Activated CD4-positive, alpha-beta T cell treated with anti-CD3 and anti-CD28 coated beads, Interleukin-2, amount 10 ng/mL, durations not matched to agents 24 days and 14 days (primary cell): ENCODE measurements around the gene NHERF1. TPM values are rescaled to one million over a fixed set of nuclear protein-coding genes. Genes with fewer than 3 reads are reported as not detected.

ENCODE experiments used
- DNase-seq: peaks from one replicate; pipeline ENCODE4 v3.0.0; 2022
- H3K27ac Mint-ChIP-seq: one replicate; pipeline ENCODE4 v1.8.0; 2022; ENCODE audit warnings: mild to moderate bottlenecking, mixed read lengths
- H3K27me3 Mint-ChIP-seq: one replicate; pipeline ENCODE4 v1.8.0; 2022; ENCODE audit warnings: mixed read lengths
- H3K36me3 Mint-ChIP-seq: one replicate; pipeline ENCODE4 v1.8.0; 2022; ENCODE audit warnings: low read depth, mild to moderate bottlenecking, mixed read lengths
- H3K4me1 Mint-ChIP-seq: one replicate; pipeline ENCODE4 v1.8.0; 2021; ENCODE audit warnings: mixed read lengths
- H3K4me3 Mint-ChIP-seq: one replicate; pipeline ENCODE4 v1.8.0; 2022; ENCODE audit warnings: mild to moderate bottlenecking, moderate library complexity, mixed read lengths
- H3K9me3 Mint-ChIP-seq: one replicate; pipeline ENCODE4 v1.8.0; 2021; ENCODE audit warnings: mixed read lengths
- intact Hi-C: fragments of 100-400 bp; cut with micrococcal nuclease; formaldehyde crosslinking; loops from one replicate; pipeline ENCODE4 v1.15.1; 2023
- total RNA-seq: library from RNA; stranded (reverse); gene quantifications from 2 replicates; pipeline ENCODE4 v1.2.3, GENCODE V29; 2022

Gene NHERF1
- total RNA-seq = 134 and 138 TPM in 2 replicates

DNA sequence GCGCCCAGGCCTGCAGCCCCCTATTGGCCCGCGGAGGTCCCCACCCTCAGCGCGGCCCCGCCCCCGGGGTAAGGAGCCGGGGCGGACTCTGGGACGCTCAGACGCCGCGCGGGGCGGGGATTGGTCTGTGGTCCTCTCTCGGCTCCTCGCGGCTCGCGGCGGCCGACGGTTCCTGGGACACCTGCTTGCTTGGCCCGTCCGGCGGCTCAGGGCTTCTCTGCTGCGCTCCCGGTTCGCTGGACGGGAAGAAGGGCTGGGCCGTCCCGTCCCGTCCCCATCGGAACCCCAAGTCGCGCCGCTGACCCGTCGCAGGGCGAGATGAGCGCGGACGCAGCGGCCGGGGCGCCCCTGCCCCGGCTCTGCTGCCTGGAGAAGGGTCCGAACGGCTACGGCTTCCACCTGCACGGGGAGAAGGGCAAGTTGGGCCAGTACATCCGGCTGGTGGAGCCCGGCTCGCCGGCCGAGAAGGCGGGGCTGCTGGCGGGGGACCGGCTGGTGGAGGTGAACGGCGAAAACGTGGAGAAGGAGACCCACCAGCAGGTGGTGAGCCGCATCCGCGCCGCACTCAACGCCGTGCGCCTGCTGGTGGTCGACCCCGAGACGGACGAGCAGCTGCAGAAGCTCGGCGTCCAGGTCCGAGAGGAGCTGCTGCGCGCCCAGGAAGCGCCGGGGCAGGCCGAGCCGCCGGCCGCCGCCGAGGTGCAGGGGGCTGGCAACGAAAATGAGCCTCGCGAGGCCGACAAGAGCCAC, at the start of gene NHERF1:
NHERF1 (plus strand) TSS at position 100 of the 750 bp plus-strand sequence; CDS start at position 319, 219 bp downstream.
- H3K4me3 Mint-ChIP-seq = peak within 1 kb of the TSS; percentile 97
- peak; percentile 99 for DNase-seq
- intact Hi-C loops = loop anchor here (1.0 to 10.0 kb wide), 4 partner anchors 10 to 464 kb away; partner anchors contain the start of gene NAT9
- H3K27ac Mint-ChIP-seq = peak within 1 kb of the TSS; percentile 93
- H3K9me3 Mint-ChIP-seq = no peaks in the 10 kb centered on the region
- H3K4me1 Mint-ChIP-seq = peaks cover 60% of the 10 kb centered on the region
- H3K27me3 Mint-ChIP-seq = no peaks in the 10 kb centered on the region
- peaks cover 33% of the 10 kb centered on the region for H3K36me3 Mint-ChIP-seq

DNA sequence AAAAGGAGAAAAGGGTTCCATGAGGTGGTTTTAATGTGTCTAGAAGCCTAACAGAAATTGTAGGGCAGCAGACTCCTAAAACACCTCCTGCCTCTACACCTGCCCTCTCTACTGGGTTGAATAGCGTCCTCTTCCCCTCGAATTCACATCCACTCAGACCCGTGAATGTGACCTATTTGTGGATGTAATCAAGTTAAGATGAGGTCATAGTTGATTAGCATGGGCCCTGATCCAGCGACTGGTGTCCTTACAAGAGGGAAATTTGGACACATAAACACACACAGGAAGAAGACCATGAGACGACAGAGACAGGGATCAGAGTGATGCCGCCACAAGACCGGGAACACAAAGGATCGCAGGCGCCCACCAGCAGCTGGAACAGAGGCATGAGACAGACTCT, 49.2 kb upstream of the NHERF1 start:
- Mint-ChIP-seq H3K27ac (no peak overlapping the region), H3K9me3 (peaks cover 3% of the 10 kb centered on the region), H3K4me1 (no peaks in the 10 kb centered on the region), H3K4me3 (no peak overlapping the region), H3K36me3 (no peaks in the 10 kb centered on the region), H3K27me3 (peaks cover 16% of the 10 kb centered on the region)
- no peak for DNase-seq
- intact Hi-C loops = no loop called here

DNA sequence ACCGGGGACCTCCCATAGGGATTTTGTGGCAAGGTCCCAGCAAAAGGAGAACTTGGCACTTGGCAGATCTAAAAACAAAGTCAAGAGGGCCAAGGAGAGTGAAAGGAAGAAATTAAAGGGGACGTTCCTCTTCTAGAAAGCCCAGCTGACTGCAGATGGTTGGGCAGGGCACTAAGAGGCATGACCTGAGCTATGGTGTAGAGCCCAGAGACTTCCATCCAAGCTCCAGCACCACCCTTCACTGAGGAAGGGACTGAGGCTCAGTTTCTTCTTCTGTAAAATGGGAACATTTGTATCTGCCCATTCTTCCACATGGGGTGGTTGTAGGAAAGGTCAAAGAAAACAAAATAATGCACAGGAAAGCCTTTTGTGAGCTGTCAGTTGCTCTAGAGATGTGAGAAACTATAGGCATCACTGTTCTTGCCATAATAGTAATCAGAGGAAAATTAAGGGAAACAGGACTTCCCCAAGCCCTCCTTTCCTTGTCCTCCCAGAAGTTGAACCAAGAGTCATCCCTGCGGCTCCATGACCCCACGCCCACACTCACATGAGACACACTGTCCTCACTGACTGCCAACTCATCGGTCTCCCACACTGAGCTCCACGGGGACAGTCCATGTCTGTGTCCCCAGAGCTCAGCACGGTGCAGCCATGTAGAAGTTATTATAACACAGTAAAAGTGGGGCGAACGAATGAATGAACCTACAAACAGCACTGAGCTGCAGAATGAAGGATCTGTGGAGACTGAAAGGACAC, 46.1 kb upstream of the NHERF1 start:
- intact Hi-C loops = no loop called here
- Mint-ChIP-seq H3K4me3 (no peak overlapping the region), H3K36me3 (no peaks in the 10 kb centered on the region), H3K9me3 (no peaks in the 10 kb centered on the region), H3K4me1 (no peaks in the 10 kb centered on the region), H3K27ac (no peak overlapping the region), H3K27me3 (peaks cover 23% of the 10 kb centered on the region)
- DNase-seq = no peak

- intact Hi-C loops = no loop called here
- Mint-ChIP-seq H3K4me1 (no peaks in the 10 kb centered on the region), H3K36me3 (no peaks in the 10 kb centered on the region), H3K9me3 (no peaks in the 10 kb centered on the region), H3K27me3 (peaks cover 19% of the 10 kb centered on the region), H3K4me3 (no peak overlapping the region), H3K27ac (no peak overlapping the region)
- no peak for DNase-seq
These were observed 45.1 kb upstream of the NHERF1 start for GRCh38 chr17:74703311-74703710.

DNA sequence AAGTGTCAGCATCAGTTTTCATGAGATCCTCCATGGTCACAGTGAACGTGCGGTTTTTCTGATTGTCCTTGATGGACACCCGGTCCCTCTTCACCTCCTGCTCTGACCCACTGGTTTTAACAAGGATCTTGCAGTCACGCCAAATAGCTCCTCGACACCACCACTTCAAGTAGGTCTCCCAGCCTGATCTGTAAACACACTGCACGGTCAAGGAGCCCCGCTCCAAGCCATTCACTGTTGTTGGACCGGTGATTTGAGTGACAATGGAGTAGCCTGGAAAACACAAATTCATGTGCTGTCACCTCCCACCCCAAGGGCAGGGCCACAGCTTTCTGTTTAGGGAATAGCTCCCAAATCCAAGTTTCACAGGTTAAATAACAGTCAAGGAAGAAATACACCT, 43.9 kb upstream of the NHERF1 start:
- Mint-ChIP-seq H3K4me1 (no peaks in the 10 kb centered on the region), H3K27me3 (peaks cover 19% of the 10 kb centered on the region), H3K36me3 (no peaks in the 10 kb centered on the region), H3K9me3 (no peaks in the 10 kb centered on the region), H3K27ac (no peak overlapping the region), H3K4me3 (no peak overlapping the region)
- DNase-seq = no peak
- intact Hi-C loops = no loop called here

DNA sequence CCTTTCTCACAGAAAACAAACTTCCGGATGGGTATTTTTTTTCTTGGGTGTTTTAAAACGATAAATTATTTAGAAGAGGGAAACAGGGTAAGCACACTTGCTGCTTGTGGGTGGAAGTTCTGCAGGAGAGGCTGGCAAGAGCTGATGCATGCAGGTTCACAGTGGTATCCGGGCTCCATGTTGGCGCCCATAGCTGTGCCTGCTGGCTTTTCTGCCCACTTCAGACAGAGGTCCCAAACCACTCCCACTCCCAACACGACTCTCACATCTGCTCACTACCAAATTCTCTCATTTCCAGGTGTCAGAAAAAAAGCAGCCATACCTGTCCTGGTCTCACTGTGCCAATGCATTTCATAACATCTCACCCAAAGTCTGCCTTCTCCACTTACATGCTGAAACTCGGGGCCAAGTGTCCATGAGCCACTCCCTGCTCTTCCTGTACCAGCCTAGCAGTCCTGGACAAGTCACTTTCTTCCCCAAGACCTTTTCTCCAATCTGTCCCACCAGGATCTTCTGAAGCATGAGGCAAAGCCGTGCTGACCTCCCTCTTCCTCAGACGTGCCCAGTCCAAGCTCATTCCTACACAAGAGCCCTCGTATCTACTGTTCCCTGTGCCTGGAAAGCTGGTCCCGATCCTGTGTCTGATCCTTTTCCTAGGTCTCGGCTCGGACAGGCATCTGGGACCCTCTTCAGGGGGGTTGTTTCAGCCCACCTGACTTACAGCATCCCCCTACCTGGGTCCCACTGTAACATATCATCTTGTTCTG, 37.2 kb upstream of the NHERF1 start:
- H3K9me3 Mint-ChIP-seq = no peaks in the 10 kb centered on the region

DNA sequence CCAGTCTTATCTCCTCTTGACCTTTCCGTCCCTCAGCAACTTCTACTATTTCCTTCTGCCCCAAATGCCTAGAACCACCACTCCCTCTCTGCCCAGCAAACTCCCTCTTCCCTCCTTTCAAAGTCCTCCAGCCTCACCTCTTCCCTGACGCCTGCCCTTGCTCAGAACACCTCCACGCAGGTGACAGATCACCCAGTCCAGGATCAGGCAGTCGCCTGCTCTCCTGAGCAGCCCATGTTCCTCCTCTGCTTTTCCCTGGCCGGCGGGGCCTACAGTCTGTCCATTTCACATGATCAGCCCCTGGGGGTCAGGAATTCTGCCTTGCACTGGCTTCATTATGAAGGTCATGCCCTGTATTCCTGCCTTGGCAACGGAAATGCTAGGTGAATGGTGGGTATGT, 36.1 kb upstream of the NHERF1 start:
- Mint-ChIP-seq H3K9me3 (no peaks in the 10 kb centered on the region), H3K27ac (no peak overlapping the region), H3K36me3 (no peaks in the 10 kb centered on the region), H3K4me1 (peaks cover 6% of the 10 kb centered on the region), H3K4me3 (no peak overlapping the region), H3K27me3 (peaks cover 36% of the 10 kb centered on the region)
- intact Hi-C loops = no loop called here
- no peak for DNase-seq

More for the DNA sequence above, 37.2 kb upstream of the NHERF1 start:
- Mint-ChIP-seq H3K4me1 (peaks cover 6% of the 10 kb centered on the region), H3K27ac (no peak overlapping the region), H3K36me3 (no peaks in the 10 kb centered on the region), H3K4me3 (no peak overlapping the region), H3K27me3 (peaks cover 33% of the 10 kb centered on the region)
- no peak for DNase-seq
- intact Hi-C loops = no loop called here

- no peaks in the 10 kb centered on the region for H3K36me3 Mint-ChIP-seq
- DNase-seq = no peak
- no peaks in the 10 kb centered on the region for H3K9me3 Mint-ChIP-seq
- intact Hi-C loops = no loop called here
- H3K27me3 Mint-ChIP-seq = peaks cover 39% of the 10 kb centered on the region
- H3K27ac Mint-ChIP-seq = no peak within 1 kb of the TSS
- H3K4me1 Mint-ChIP-seq = peaks cover 6% of the 10 kb centered on the region
- H3K4me3 Mint-ChIP-seq = no peak within 1 kb of the TSS
These were observed 35.7 kb upstream of the NHERF1 start, which contains the start of gene CD300LF for GRCh38 chr17:74712756-74713155. CD300LF (minus strand) TSS chr17:74712923; CDS start chr17:74712866, 57 bp downstream.

- no peaks in the 10 kb centered on the region for H3K36me3 Mint-ChIP-seq
- H3K27me3 Mint-ChIP-seq = peaks cover 41% of the 10 kb centered on the region
- no peak overlapping the region for H3K4me3 Mint-ChIP-seq
- no peaks in the 10 kb centered on the region for H3K9me3 Mint-ChIP-seq
- H3K27ac Mint-ChIP-seq = no peak overlapping the region
- H3K4me1 Mint-ChIP-seq = peaks cover 6% of the 10 kb centered on the region
- DNase-seq = no peak
- intact Hi-C loops = no loop called here
These were observed 35.2 kb upstream of the NHERF1 start for GRCh38 chr17:74713171-74713755.

GRCh38 chr17:74715144-74715543, 33.3 kb upstream of the NHERF1 start:
- H3K4me1 Mint-ChIP-seq = peaks cover 6% of the 10 kb centered on the region
- no peak overlapping the region for H3K27ac Mint-ChIP-seq

DNA sequence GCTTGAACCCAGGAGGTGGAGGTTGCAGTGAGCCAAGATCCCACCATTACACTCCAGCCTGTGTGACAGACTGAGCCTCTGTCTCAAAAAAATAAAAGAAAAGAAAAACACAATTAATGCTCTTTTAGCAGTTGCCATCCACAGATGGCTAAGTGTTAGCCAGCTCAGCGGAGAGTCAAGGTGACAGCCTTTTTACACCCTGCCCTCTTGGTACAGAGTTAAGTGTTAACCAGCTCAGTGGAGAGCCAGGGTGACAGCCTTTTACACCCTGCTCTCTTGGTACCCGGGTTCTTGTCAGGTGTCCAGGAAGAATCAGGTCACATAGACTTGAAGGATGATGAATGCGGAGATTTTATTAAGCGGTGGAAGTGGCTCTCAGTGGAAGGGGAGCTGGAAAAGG, 27.9 kb upstream of the NHERF1 start:
- no peaks in the 10 kb centered on the region for H3K9me3 Mint-ChIP-seq
- no peaks in the 10 kb centered on the region for H3K36me3 Mint-ChIP-seq
- H3K4me1 Mint-ChIP-seq = no peaks in the 10 kb centered on the region
- DNase-seq = no peak
- H3K4me3 Mint-ChIP-seq = no peak overlapping the region
- H3K27ac Mint-ChIP-seq = no peak overlapping the region
- intact Hi-C loops = no loop called here
- H3K27me3 Mint-ChIP-seq = peaks cover 49% of the 10 kb centered on the region

More at GRCh38 chr17:74715144-74715543, 33.3 kb upstream of the NHERF1 start:
- Mint-ChIP-seq H3K9me3 (no peaks in the 10 kb centered on the region), H3K36me3 (no peaks in the 10 kb centered on the region), H3K27me3 (peaks cover 50% of the 10 kb centered on the region), H3K4me3 (no peak overlapping the region)
- intact Hi-C loops = no loop called here
- no peak for DNase-seq

- intact Hi-C loops = no loop called here
- Mint-ChIP-seq H3K9me3 (no peaks in the 10 kb centered on the region), H3K27ac (no peak overlapping the region), H3K4me1 (no peaks in the 10 kb centered on the region), H3K36me3 (no peaks in the 10 kb centered on the region), H3K4me3 (no peak overlapping the region), H3K27me3 (peaks cover 39% of the 10 kb centered on the region)
- DNase-seq = no peak
These were observed 25.6 kb upstream of the NHERF1 start for GRCh38 chr17:74722782-74723181.

DNA sequence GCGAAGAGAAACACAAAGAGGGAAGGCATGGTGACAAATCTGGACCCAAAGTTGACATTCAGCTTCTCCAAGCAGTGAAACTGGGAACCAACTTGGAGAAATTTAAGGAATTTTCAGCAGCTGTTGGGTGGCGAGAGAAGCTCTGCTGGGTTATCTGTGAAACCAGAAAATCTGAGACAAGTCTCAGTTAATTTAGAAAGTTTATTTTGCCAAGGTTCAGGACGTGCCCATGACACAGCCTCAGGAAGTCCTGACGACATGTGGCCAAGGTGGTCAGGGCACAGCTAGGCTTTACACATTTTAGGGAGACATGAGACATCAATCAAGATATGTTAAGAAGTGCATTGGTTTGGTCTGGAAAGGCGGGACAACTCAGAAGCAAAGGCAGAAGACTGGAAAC, 24.5 kb upstream of the NHERF1 start:
- no peaks in the 10 kb centered on the region for H3K4me1 Mint-ChIP-seq
- intact Hi-C loops = no loop called here
- no peaks in the 10 kb centered on the region for H3K36me3 Mint-ChIP-seq
- no peak overlapping the region for H3K27ac Mint-ChIP-seq
- H3K4me3 Mint-ChIP-seq = no peak overlapping the region
- no peak for DNase-seq
- H3K9me3 Mint-ChIP-seq = no peaks in the 10 kb centered on the region
- peaks cover 31% of the 10 kb centered on the region for H3K27me3 Mint-ChIP-seq
